Skeletal muscle cell (primary cell): ENCODE data around the gene CCDC3.

Experiments used
- DNase-seq: peaks from one replicate; pipeline ENCODE4 v3.0.0-alpha.2; 2010; ENCODE audit warnings: low read depth
- H3K4me3 ChIP-seq: 2 replicates; pipeline ENCODE4 v1.5.1; 2011; ENCODE audit warnings: low read depth, mild to moderate bottlenecking, control low read depth, low read length, moderate library complexity

CCDC3 gene

GRCh38 chr10:12969951-12970350 is 31.6 kb downstream of the CCDC3 start:
- no peak for DNase-seq
- H3K4me3 ChIP-seq: no peak overlapping the region

GRCh38 chr10:12966067-12966466 is 35.4 kb downstream of the CCDC3 start:
- no peak overlapping the region for H3K4me3 ChIP-seq
- no peak for DNase-seq

GRCh38 chr10:12965571-12965970 is 35.9 kb downstream of the CCDC3 start:
- no peak for DNase-seq
- H3K4me3 ChIP-seq: no peak overlapping the region

DNA sequence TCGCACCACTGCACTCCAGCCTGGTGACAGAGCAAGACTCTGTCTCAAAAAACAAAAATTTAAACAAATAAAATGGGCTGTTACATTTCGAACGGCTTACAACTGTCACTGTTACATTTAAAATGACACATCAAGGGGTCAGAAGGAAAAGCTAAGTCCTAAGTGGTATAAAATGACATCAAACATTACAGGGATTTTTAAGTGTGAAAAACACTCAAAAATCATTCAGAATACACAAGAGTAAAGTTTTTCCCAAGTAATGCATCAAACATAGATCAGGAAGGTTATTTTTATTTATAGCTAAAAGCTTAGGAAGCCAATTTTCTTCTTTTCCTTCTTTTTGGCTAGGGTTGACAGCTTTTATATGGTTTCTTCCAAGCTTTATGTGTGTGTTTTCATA is 39.0 kb downstream of the CCDC3 start:
- DNase-seq: no peak
- no peak overlapping the region for H3K4me3 ChIP-seq

DNA sequence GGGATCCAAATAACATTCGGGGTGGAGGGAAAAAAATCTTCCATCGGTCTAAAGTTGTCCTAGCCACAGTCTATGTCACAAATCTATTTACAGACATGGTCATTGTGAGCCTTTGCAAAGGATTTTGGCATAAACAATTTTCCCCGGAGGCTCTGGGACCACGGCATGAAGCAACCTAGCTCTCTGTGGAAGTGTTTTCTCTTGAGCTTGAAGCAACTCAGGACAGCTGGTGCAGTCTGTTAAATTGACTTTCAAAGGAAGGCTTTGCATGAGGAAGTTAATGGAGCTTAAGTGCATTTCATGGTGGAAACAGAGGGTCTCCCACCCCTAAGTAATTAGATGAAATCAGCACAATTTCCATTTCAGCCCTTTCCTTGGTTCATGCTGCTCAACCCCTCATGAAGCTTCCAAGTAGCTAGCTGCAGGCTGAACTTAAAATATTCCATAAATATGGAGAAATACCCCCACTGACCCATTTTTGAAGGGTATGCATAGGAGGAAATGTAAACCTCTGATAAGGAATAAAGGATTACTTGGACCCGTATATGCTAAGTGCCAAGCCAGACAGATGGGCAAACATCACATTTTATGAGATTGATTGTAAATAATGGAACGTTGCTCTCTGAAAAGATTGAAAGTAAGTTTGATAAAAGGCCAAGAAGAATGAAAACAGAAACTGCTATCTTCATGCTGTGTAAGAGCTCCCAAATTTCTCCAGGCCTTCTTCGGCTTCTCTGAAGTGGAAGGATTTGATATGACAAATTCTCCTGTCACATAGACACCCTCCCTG is 39.9 kb downstream of the CCDC3 start:
- no peak for DNase-seq
- no peak overlapping the region for H3K4me3 ChIP-seq

- no peak overlapping the region for H3K4me3 ChIP-seq
These were observed 40.6 kb downstream of the CCDC3 start for GRCh38 chr10:12960941-12961340.

DNA sequence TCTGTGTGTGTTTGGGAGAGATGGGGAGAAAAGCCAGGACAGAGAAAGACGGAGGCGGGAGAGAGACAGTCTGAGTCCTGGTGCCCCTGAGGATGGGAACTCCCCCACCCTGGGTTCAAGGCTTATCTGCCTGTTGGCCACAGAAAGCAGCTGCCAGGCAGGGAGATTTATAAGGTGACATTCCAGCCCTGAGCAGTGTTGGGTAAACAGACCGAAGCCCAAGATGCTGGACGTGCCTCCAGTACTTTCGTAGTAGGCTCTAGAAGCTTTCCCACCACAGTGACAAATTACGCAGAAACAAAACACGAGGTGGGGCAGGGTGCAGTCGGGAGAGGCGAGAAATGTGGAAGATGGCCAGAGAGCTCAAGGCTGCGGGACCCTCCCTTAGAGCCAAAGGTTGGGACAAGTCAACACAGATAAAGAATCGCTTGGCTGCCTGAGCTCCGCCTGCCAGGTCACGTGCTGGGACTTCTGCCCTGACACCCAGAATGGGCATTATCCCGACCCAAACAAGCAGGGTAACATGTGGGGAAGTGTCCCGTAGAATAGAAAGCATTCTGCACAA is 41.1 kb downstream of the CCDC3 start:
- no peak for DNase-seq
- H3K4me3 ChIP-seq: no peak overlapping the region

More at GRCh38 chr10:12960941-12961340, 40.6 kb downstream of the CCDC3 start:
- DNase-seq: no peak

DNA sequence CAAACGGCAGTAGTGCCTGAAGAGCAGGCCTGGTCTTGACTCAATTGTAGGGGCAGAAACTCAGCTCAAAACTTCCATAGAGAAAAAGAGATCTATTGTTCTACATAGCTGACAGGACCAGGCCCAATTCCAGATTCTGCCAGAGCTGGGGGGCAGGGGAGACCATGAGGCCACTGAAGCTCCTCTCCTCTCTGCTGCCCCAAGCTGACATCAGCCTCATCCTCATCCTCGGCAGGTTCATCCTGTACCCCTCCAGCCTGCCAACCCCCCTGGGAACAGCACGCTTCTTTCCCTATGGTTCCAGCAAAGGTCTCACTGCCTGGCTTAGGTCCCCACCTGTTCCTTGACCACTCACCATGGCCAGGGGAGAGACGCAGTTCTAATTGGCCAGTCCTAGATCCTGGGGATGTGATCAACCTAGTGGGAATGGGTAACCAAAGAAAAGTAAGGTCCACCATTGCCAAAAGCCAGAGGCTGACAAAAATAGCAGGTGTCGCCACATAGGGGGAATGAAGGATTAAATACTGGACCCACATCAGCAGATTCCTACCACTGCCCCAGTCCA is 42.9 kb downstream of the CCDC3 start:
- no peak for DNase-seq
- no peak overlapping the region for H3K4me3 ChIP-seq

DNA sequence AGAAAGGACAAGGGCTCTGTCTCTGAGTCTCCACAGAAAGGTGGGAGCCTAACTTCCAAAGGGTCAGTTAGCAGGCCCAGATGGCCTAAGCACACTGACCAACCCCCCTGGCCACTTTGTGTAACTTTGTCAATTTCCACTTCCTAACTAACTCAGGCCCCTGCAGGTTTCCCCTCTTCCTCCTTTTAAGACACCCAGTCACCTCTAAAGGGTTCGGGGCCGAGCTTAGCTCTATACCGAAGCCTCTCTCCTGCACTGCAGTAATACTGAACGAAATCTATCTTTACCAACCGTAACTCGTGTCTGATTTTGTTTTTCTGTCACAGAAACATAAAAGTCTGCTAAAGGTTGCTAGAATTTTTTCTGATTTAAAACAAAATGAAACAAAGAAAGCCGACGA is 44.4 kb downstream of the CCDC3 start:
- no peak for DNase-seq
- no peak overlapping the region for H3K4me3 ChIP-seq

DNA sequence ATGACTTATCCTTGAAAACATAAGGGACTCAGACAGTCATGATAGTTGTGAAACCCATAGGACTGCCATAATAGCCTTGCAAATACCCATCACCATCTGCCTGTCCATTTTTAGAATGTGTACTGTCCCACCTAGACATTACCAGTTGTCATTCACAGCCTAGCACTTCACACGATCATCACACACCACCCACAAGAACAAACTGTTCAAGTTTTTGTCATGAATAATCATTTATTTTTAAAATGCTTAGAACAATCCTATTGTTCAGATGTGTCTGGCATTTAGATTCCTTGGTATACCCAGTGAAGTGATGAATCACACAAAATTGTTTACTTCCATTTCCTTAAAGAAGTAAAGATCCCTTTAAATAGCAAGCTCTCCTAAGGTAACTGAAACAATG is 46.6 kb downstream of the CCDC3 start:
- DNase-seq: no peak
- H3K4me3 ChIP-seq: no peak overlapping the region

GRCh38 chr10:12950583-12951128 is 50.9 kb downstream of the CCDC3 start:
- DNase-seq: no peak
- H3K4me3 ChIP-seq: no peak overlapping the region

GRCh38 chr10:12949248-12949647 is 52.3 kb downstream of the CCDC3 start:
- H3K4me3 ChIP-seq: no peak overlapping the region
- DNase-seq: no peak

- no peak for DNase-seq
- no peak overlapping the region for H3K4me3 ChIP-seq
These were observed 53.8 kb downstream of the CCDC3 start for GRCh38 chr10:12947741-12948140.

DNA sequence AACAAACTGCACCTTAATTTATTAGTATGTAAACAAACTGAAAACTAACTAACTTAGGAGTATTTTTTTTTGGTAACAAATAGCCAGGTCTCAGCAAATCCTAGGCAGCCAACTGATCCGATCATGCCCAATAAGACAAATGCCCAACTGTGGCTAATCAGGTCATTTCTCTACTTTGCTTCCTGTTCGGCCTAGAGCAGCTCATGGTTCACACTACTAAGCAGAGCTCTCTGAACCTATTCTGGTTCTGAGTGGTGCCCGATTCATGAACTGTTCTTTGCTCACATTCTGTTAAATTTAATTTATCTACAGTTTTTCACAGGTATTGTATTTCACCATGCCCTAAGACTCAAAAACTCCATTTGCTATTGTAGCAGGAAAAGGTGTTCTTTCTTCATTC is 55.1 kb downstream of the CCDC3 start:
- no peak overlapping the region for H3K4me3 ChIP-seq
- no peak for DNase-seq

DNA sequence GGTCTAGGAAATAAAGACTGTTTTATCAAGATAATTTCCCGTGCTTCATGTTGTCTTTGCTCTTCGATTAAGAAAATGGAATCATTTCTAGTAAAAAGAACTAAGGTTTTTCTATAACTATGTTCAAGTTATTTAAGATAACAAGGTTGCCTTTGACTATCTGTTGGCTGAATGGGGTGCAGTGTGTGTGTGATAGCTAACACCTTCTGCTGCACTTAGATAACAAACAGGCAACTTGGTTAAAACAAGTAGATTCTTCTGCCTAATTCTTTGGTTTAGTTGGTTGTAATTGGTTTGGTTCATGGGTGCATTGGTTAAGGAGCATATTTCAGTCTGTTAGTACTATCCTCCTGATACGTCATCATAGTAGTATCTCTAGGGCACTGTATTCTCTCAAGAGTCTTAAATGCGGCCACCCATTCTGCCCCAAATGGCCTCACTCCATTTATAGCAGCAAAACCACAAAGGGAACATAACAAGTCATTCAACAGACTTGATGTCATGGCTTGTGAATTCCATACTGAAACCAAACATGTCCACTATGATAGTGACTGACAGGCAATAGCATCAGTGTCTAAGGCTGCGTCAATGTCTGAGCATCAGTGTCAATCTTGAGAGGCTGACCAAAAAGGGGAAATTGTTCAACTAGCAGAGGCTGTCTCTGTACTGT is 55.7 kb downstream of the CCDC3 start:
- H3K4me3 ChIP-seq: no peak overlapping the region
- no peak for DNase-seq

DNA sequence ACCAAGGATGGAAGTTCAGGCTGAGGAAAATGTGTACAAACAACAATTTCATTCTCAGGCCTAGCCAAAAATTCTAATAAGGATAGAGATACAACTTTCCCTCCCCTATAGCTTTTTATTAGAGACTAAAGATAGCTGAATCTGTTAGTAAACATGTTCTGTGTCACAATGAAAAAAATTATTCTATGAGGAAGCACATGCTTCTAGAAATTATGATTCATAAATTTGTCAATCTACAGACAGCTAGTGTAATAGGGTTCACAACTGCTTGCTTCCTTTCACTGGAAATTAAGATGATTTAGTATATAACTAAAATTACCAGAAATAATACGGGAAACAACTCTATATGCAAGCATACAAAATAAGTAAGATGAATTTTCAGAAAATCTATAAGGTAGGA is 56.6 kb downstream of the CCDC3 start:
- DNase-seq: no peak

GRCh38 chr10:12943425-12943824 is 58.1 kb downstream of the CCDC3 start:
- no peak for DNase-seq
- no peak overlapping the region for H3K4me3 ChIP-seq

More for the DNA sequence above, 56.6 kb downstream of the CCDC3 start:
- no peak overlapping the region for H3K4me3 ChIP-seq

GRCh38 chr10:12941966-12942365 is 59.5 kb downstream of the CCDC3 start:
- H3K4me3 ChIP-seq: no peak overlapping the region
- no peak for DNase-seq

DNA sequence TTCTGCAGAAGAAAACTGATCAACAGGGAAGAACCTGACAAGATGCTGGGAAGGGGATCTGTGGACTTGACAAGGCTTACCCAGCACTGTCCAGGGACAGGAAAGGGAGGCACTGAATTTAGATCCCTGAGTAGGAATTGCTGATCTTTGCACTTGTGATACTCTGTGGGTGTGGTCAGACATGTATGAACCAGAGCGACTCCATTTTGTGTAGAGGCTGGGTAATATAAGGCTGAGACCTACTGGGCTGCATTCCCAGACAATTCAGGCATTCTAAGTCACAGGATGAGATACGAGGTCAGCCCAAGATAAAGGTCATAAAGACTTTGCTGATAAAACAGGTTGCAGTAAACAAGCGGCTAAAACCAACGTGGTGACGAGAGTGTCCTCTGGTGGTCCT is 60.7 kb downstream of the CCDC3 start:
- no peak for DNase-seq
- no peak overlapping the region for H3K4me3 ChIP-seq

DNA sequence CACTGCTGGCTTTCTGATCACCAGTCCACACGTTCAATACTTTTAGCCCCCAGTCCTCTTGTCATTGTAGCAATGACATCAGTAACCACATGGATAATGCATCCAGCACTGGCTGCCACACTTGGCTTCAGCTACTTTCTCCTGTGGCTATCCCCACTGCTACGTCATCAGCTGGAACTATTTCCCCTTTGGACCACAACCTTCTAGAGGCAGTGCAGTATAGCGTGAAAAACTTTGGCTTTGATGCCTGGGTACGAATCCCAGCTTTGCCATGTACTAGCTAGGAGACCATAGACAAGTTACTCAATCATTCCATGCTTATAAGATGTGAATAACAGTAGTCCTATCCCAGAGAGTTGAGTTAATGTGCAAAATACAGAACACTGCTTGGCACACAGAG is 63.2 kb downstream of the CCDC3 start:
- DNase-seq: no peak
- H3K4me3 ChIP-seq: no peak overlapping the region
